HepG2 (cell line): Measurements from ENCODE around the gene TBC1D20. TPM values are rescaled to one million over a fixed set of nuclear protein-coding genes. Genes with fewer than 3 reads are reported as not detected.

Experiments
- NR1H2 ChIP-seq: sonication (generic); formaldehyde crosslinking; IDR thresholded peaks from 2 replicates; pipeline ENCODE4 v1.8.1; 2022; ENCODE audit warnings: low read depth, missing genetic modification reagents, borderline replicate concordance
- RBM39 ChIP-seq: fragments of 200-400 bp; formaldehyde crosslinking; IDR thresholded peaks from one replicate; pipeline ENCODE4 v1.6.1; 2018; ENCODE audit warnings: antibody characterized with exemption, mild to moderate bottlenecking, low read depth, low read length; ENCODE audit not compliant: poor library complexity, severe bottlenecking
- TCF12 ChIP-seq, 2 experiments: fragments of 450-650 bp in 1 of 2; sonication (generic) in 1 of 2; formaldehyde crosslinking in 1 of 2; IDR thresholded peaks; 2 replicates each; pipeline versions ENCODE4 v1.6.1 to v1.8.0; 2017 to 2022; ENCODE audit warnings: antibody characterized with exemption in 1 of 2, mild to moderate bottlenecking in 1 of 2, missing genetic modification reagents in 1 of 2, moderate library complexity in 1 of 2
- TRIM24 ChIP-seq: sonication (generic); formaldehyde crosslinking; IDR thresholded peaks from 2 replicates; pipeline ENCODE4 v1.8.0; 2022; ENCODE audit warnings: mild to moderate bottlenecking, missing genetic modification reagents
- ZKSCAN5 ChIP-seq: sonication (generic); formaldehyde crosslinking; IDR thresholded peaks from 2 replicates; pipeline ENCODE4 v1.5.1; 2020; ENCODE audit warnings: mild to moderate bottlenecking, missing genetic modification reagents
- ZNF354B ChIP-seq: sonication (generic); formaldehyde crosslinking; IDR thresholded peaks from 2 replicates; pipeline ENCODE4 v1.8.0; 2022; ENCODE audit warnings: mild to moderate bottlenecking, missing genetic modification reagents
- ZNF703 ChIP-seq: sonication (generic); formaldehyde crosslinking; IDR thresholded peaks from 2 replicates; pipeline ENCODE4 v1.5.1; 2020; ENCODE audit warnings: missing genetic modification reagents, mild to moderate bottlenecking, moderate library complexity, borderline replicate concordance
- ZNF713 ChIP-seq: sonication (generic); formaldehyde crosslinking; IDR thresholded peaks from 2 replicates; pipeline ENCODE4 v1.4.0; 2020; ENCODE audit warnings: mild to moderate bottlenecking, missing genetic modification reagents
- ZNF776 ChIP-seq: sonication (generic); formaldehyde crosslinking; IDR thresholded peaks from 2 replicates; pipeline ENCODE4 v1.4.0; 2020; ENCODE audit warnings: mild to moderate bottlenecking, missing genetic modification reagents
- polyA plus RNA-seq, 8 experiments: library from polyadenylated mRNA; depleted of rRNA in 3 of 8; stranded (reverse) in 7 of 8; unstranded in 1 of 8; fragments of >200 nt; fragmentation: Illumina TruSeq in 4 of 8; extraction: Trizol in 4 of 8; gene quantifications; 2 replicates each; pipeline versions ENCODE4 v1.2.1 to v1.2.3, GENCODE V29; 2011 to 2016; ENCODE audit warnings: low read depth in 4 of 8, missing spikeins in 1 of 8, mixed read lengths in 1 of 8; ENCODE audit not compliant: insufficient read depth in 1 of 8
- total RNA-seq, 5 experiments: library from RNA; depleted of rRNA; stranded (reverse); fragments of >200 nt; fragmentation: Illumina TruSeq; extraction: Trizol; gene quantifications; 2 replicates each; pipeline ENCODE4 v1.2.3, GENCODE V29; 2016; ENCODE audit warnings: low read depth in 1 of 5
- TF ChIP-seq, protein P1 (sequence below): sonication (generic); formaldehyde crosslinking; IDR thresholded peaks from 2 replicates; pipeline ENCODE4 v1.4.0; 2020; ENCODE audit warnings: mild to moderate bottlenecking, missing genetic modification reagents, borderline replicate concordance
- TF ChIP-seq, protein P2 (sequence below): sonication (generic); formaldehyde crosslinking; IDR thresholded peaks from 2 replicates; pipeline ENCODE4 v1.5.0; 2020; ENCODE audit warnings: mild to moderate bottlenecking, missing genetic modification reagents
- TF ChIP-seq, protein P3 (sequence below): sonication (generic); formaldehyde crosslinking; IDR thresholded peaks from 2 replicates; pipeline ENCODE4 v1.5.1; 2020; ENCODE audit warnings: mild to moderate bottlenecking, missing genetic modification reagents, borderline replicate concordance
- TF ChIP-seq, protein P4 (sequence below): sonication (generic); formaldehyde crosslinking; IDR thresholded peaks from 2 replicates; pipeline ENCODE4 v1.5.1; 2020; ENCODE audit warnings: missing genetic modification reagents, mild to moderate bottlenecking, borderline replicate concordance
- TF ChIP-seq, protein P5 (sequence below): sonication (generic); formaldehyde crosslinking; IDR thresholded peaks from 2 replicates; pipeline ENCODE4 v1.5.0; 2020; ENCODE audit warnings: mild to moderate bottlenecking, missing genetic modification reagents

The TBC1D20 gene
- total and polyA plus RNA-seq, 2 of the 13 experiments (the other 11 are each of a cell fraction or from before 2014, with no cell fraction given): 36.6 to 47.1 TPM

DNA sequence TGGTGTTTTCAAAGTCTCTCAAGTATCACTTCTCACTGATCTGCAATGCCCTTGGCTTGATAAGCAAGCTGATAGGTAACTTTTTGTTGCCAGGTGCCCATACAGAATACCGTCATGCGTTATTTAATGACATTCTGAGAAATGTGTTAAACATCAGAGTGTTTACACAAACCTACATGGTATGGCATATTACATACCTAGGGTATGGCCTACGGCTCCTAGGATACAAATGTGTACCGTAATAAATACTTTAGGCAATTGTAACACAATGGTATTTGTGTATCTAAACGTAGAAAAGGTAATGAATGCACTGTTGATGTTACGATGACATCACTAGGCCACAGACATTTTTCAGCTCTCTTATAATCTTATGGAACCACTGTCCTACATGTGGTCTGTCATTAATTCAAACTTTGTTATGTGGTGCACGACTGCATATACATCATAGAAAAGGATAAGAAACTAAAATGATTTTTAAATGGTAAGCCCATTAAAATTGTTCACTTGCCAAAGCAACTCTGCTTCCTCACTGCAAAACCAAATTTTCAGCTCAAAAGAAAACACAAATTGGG lies 45.5 kb upstream of the TBC1D20 start (continued):
- TF ChIP-seq, protein P1, sequence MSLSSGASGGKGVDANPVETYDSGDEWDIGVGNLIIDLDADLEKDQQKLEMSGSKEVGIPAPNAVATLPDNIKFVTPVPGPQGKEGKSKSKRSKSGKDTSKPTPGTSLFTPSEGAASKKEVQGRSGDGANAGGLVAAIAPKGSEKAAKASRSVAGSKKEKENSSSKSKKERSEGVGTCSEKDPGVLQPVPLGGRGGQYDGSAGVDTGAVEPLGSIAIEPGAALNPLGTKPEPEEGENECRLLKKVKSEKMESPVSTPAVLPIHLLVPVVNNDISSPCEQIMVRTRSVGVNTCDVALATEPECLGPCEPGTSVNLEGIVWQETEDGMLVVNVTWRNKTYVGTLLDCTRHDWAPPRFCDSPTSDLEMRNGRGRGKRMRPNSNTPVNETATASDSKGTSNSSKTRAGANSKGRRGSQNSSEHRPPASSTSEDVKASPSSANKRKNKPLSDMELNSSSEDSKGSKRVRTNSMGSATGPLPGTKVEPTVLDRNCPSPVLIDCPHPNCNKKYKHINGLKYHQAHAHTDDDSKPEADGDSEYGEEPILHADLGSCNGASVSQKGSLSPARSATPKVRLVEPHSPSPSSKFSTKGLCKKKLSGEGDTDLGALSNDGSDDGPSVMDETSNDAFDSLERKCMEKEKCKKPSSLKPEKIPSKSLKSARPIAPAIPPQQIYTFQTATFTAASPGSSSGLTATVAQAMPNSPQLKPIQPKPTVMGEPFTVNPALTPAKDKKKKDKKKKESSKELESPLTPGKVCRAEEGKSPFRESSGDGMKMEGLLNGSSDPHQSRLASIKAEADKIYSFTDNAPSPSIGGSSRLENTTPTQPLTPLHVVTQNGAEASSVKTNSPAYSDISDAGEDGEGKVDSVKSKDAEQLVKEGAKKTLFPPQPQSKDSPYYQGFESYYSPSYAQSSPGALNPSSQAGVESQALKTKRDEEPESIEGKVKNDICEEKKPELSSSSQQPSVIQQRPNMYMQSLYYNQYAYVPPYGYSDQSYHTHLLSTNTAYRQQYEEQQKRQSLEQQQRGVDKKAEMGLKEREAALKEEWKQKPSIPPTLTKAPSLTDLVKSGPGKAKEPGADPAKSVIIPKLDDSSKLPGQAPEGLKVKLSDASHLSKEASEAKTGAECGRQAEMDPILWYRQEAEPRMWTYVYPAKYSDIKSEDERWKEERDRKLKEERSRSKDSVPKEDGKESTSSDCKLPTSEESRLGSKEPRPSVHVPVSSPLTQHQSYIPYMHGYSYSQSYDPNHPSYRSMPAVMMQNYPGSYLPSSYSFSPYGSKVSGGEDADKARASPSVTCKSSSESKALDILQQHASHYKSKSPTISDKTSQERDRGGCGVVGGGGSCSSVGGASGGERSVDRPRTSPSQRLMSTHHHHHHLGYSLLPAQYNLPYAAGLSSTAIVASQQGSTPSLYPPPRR (CRISPR knock-in tag): no peak
- TF ChIP-seq, protein P2, sequence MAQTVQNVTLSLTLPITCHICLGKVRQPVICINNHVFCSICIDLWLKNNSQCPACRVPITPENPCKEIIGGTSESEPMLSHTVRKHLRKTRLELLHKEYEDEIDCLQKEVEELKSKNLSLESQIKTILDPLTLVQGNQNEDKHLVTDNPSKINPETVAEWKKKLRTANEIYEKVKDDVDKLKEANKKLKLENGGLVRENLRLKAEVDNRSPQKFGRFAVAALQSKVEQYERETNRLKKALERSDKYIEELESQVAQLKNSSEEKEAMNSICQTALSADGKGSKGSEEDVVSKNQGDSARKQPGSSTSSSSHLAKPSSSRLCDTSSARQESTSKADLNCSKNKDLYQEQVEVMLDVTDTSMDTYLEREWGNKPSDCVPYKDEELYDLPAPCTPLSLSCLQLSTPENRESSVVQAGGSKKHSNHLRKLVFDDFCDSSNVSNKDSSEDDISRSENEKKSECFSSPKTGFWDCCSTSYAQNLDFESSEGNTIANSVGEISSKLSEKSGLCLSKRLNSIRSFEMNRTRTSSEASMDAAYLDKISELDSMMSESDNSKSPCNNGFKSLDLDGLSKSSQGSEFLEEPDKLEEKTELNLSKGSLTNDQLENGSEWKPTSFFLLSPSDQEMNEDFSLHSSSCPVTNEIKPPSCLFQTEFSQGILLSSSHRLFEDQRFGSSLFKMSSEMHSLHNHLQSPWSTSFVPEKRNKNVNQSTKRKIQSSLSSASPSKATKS (CRISPR knock-in tag): no peak
- TF ChIP-seq ZKSCAN5 (CRISPR knock-in tag): no peak
- TF ChIP-seq ZNF776 (CRISPR knock-in tag): no peak
- TF ChIP-seq, protein P3, sequence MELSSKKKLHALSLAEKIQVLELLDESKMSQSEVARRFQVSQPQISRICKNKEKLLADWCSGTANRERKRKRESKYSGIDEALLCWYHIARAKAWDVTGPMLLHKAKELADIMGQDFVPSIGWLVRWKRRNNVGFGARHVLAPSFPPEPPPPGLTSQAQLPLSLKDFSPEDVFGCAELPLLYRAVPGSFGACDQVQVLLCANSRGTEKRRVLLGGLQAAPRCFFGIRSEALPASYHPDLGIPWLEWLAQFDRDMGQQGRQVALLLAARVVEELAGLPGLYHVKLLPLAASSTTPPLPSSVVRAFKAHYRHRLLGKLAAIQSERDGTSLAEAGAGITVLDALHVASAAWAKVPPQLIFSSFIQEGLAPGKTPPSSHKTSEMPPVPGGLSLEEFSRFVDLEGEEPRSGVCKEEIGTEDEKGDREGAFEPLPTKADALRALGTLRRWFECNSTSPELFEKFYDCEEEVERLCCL (CRISPR knock-in tag): no peak
- no peak for TF ChIP-seq ZNF354B (CRISPR knock-in tag)
- no peak for TF ChIP-seq RBM39
- TF ChIP-seq TCF12 (IDR thresholded peaks at IDR 0.05): no peak
- no peak for TF ChIP-seq TCF12 (CRISPR knock-in tag; IDR thresholded peaks at IDR 0.05)
- TF ChIP-seq, protein P4, sequence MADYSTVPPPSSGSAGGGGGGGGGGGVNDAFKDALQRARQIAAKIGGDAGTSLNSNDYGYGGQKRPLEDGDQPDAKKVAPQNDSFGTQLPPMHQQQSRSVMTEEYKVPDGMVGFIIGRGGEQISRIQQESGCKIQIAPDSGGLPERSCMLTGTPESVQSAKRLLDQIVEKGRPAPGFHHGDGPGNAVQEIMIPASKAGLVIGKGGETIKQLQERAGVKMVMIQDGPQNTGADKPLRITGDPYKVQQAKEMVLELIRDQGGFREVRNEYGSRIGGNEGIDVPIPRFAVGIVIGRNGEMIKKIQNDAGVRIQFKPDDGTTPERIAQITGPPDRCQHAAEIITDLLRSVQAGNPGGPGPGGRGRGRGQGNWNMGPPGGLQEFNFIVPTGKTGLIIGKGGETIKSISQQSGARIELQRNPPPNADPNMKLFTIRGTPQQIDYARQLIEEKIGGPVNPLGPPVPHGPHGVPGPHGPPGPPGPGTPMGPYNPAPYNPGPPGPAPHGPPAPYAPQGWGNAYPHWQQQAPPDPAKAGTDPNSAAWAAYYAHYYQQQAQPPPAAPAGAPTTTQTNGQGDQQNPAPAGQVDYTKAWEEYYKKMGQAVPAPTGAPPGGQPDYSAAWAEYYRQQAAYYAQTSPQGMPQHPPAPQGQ: 0 out of 2 replicates have a peak, but pooled peaks have one; percentile 73
- no peak for TF ChIP-seq ZNF703 (CRISPR knock-in tag)
- TF ChIP-seq TRIM24: no peak
- no peak for TF ChIP-seq ZNF713 (CRISPR knock-in tag)
- TF ChIP-seq, protein P5, sequence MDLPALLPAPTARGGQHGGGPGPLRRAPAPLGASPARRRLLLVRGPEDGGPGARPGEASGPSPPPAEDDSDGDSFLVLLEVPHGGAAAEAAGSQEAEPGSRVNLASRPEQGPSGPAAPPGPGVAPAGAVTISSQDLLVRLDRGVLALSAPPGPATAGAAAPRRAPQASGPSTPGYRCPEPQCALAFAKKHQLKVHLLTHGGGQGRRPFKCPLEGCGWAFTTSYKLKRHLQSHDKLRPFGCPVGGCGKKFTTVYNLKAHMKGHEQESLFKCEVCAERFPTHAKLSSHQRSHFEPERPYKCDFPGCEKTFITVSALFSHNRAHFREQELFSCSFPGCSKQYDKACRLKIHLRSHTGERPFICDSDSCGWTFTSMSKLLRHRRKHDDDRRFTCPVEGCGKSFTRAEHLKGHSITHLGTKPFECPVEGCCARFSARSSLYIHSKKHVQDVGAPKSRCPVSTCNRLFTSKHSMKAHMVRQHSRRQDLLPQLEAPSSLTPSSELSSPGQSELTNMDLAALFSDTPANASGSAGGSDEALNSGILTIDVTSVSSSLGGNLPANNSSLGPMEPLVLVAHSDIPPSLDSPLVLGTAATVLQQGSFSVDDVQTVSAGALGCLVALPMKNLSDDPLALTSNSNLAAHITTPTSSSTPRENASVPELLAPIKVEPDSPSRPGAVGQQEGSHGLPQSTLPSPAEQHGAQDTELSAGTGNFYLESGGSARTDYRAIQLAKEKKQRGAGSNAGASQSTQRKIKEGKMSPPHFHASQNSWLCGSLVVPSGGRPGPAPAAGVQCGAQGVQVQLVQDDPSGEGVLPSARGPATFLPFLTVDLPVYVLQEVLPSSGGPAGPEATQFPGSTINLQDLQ (CRISPR knock-in tag): no peak
- TF ChIP-seq NR1H2 (CRISPR knock-in tag): no peak
